ENCODE results near the gene CYP1A2.
"Not testable (repeated sequence)": the region's sequence is repeated elsewhere in the genome, so short reads cannot be mapped to it uniquely, and the experiment has no call there.

CYP1A2 gene

GRCh38 chr15:74776821-74777768 is 28.4 kb downstream of the CYP1A2 start:
- no peak for DNase-seq (ENCODE audit: low read depth, low spot score)

GRCh38 chr15:74777769-74778598 is 29.3 kb downstream of the CYP1A2 start:
- DNase-seq (ENCODE audit: low read depth, low spot score), result no peak

GRCh38 chr15:74778599-74778970 is 29.9 kb downstream of the CYP1A2 start:
- DNase-seq (ENCODE audit: low read depth, low spot score), result no peak

GRCh38 chr15:74779162-74779648 is 30.6 kb downstream of the CYP1A2 start:
- no peak for DNase-seq (ENCODE audit: low read depth, low spot score)

GRCh38 chr15:74780523-74781430 is 32.1 kb downstream of the CYP1A2 start:
- no peak for DNase-seq (ENCODE audit: low read depth, low spot score)

GRCh38 chr15:74781431-74782258 is 33.0 kb downstream of the CYP1A2 start, which contains the start of gene CSK:
Gene CSK (plus strand): TSS chr15:74782080. CDS start chr15:74798298, 16,218 bp downstream.
- DNase-seq (ENCODE audit: low read depth, low spot score), result no peak

GRCh38 chr15:74782259-74783071 is 33.8 kb downstream of the CYP1A2 start:
- DNase-seq (ENCODE audit: low read depth, low spot score), result no peak

DNA sequence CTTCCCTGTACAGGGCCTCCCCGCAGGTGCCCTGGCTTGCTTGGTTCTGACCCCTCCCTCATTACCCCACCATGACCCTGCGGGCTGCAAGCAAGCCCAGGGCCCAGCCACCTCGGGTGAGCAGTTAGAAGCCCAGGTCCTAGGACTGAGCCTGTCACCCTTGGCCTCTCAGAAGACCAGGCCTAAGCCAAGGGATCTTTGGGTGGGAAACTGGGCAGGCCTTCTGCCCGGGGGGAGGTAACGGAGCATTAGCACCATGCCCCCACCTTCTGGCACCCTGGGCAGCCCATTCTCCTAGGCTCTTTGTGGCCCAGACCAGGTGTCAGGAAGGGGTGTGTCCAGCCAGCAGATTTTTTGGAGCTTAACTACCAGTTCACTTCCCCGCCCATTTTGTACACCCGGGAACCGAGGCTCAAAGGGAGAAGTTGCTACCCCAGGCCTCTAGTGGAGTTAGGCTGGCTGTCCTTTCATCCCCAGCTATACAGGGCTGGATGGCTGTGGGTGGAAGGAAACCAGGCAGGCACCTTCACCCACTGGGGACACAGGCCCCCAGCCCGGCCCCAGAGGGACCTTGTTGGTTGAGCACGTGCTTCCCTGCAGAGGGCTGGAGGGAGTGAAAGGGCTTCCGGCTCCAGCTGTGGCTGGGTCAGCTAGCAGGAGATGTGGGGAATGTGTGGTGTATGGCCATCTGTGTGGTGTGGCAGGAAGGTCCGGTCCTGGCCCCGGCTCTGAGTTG is 34.6 kb downstream of the CYP1A2 start:
- DNase-seq (ENCODE audit: low read depth, low spot score), result no peak

GRCh38 chr15:74783808-74784175 is 35.1 kb downstream of the CYP1A2 start:
- no peak for DNase-seq (ENCODE audit: low read depth, low spot score)

GRCh38 chr15:74784426-74785193 is 36.0 kb downstream of the CYP1A2 start:
- DNase-seq (ENCODE audit: low read depth, low spot score), result no peak

DNA sequence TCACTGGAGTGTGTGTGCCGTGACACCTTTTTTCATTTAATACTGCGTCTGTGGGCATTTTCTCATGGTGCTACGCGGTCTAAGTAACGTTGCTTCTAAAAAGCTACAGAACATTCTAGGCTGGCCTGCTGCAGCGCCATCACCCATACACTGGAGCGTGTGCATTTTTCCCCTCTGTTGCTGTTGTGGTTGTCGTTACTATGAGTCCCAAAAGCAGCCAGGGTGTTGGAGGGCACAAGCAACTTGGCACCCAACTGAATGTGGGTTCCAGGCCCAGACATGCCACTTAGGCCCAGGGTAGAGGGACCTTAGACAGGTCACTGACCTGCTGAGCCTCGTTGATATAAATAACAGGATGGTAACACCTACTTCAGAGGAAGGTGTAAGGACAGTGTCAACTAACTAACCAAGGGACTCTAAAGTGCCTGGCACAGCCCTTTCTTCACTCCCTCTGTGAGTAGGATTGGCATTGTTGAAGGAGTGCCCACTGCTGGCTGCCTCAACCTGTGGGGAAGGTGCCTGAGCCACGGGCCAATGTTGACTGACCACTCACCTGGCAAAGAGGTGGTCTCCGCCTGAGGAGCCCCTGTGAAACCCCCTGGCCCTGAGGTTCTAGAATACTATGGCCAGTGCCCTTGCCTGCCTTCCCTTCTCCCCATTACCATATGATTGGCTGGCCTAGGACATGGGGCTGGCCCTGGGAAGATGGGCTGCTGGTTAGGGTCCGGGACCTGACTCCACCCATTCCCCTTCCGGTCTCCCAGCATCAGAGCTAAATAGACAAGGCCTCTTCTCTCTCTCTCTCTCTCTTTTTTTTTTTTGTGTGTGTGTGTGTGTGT is 36.8 kb downstream of the CYP1A2 start:
- no peak for DNase-seq (ENCODE audit: low read depth, low spot score)

GRCh38 chr15:74786081-74786480 is 37.4 kb downstream of the CYP1A2 start:
- DNase-seq (ENCODE audit: low read depth, low spot score), result not testable (repeated sequence)

DNA sequence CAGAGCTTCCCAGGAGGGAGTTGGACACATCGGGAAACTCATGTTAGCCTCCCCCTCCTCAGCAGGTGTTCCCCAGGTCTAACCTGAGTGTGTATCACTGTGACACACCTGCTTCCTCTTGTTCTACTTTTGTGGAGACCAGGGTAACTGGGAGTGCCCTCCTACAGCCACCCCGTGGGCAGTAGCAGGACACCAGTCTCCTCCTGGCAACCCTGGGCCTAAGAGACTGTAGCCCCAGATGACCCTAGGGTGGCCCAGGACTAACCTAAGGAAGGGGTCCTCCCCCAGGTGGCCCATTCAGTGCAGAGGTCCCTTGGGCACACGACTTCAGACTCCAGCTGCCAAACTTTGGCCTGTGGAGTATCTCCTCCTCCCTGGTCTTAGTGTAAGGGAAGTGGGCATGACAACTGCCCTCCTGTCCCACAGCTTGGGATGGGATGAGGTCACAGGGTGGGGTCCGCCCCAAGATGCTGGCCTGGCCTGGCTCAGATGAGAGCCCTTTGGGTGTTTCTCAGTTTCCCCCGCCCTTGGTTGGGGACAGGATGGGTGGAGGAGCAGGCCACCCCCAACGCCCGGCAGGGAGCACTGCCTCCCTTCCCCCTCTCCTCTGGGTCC is 38.0 kb downstream of the CYP1A2 start:
- no peak for DNase-seq (ENCODE audit: low read depth, low spot score)

DNA sequence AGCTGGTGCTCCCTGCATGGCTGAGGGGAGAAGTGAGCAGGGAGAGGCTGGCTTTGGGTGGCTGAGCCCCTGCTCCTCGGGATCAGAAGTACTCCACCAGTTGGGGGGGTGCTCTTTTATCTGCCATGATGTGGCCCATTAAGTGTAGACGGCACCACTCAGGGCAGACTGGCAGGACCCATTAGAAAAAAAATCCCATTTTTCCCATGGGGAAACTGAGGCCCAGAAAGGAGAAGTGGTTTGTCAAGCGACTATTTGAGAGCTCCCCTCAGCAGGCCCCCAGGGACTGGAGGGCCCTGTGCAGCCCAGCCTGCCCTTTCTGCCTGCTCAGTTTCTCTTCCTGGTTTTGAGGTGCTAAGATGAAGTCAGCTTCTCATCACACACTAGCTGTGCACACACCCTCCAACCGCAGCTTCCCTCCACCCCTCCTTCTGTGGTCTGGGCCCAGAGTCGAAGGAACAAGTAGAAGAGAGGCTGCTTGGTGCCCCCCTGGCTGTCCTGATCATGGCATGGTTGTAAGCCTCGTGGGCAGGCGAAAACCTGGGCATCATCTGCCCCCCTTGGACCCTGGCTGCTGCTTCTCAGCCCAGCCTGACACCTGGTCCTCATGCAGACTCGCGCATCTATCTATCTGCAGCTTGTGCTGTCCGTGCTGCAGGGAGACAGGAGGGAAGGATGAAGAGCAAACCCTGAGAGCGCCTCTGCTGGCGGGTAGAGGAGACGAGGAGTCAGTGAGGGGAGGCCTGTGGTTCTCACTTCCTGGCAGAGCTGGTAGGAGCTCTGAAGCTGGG is 38.8 kb downstream of the CYP1A2 start:
- no peak for DNase-seq (ENCODE audit: low read depth, low spot score)

- DNase-seq (ENCODE audit: low read depth, low spot score), result no peak
Observed at GRCh38 chr15:74788042-74788682, 39.5 kb downstream of the CYP1A2 start.

All from smooth muscle cell of the brain vasculature (primary cell).